GM21528 (cell line): ENCODE results near the gene CLDN14.

Experiments
- ATAC-seq: cut with Tn5 transposase; IDR thresholded peaks from one replicate; pipeline ENCODE4 v1.9.1; 2021; ENCODE audit warnings: mild to moderate bottlenecking, moderate library complexity; ENCODE audit not compliant: unreplicated experiment, low FRiP score

Gene CLDN14

DNA sequence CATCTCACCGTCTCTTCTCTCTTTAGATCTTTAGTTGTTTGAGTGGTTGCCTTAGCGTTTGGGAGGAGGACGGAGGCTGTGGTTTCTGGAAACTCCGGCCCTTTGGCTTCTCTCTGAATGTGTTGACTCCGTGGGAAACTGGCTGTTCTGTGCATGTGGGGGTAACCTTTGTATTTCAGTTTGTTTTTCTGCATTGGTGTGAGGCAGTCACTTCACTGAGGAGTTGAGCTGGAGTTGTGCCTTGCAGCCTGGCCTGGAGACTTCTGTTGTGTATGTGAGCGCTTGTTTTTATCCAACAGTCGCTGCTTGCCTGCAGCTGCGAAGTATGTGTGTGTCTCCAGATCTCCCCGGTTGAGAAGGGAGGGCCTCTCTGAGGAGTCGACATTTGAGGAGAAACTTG, 33.6 kb downstream of the CLDN14 start:
- ATAC-seq: no peak

DNA sequence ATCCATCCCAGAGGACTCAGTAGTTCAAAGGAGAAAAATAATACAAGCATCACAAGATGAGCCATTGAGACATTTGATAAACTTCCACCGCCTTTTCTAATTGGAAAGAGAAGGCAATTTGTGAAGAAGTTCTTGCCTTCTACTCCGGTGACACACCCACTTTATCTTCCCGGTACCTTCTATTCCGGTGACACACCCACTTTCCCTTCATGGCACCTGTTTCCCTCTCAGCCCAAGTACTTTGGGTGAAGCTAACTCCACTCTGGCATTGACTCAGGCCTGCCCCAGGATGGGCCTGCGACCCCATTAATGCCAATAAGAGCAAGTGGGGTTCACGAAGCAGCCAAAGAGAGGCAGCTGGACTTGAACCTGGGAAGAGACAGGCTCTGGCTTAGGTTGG, 38.2 kb downstream of the CLDN14 start:
- no peak for ATAC-seq

- ATAC-seq: no peak
Observed at GRCh38 chr21:36437745-36438128, 42.2 kb downstream of the CLDN14 start.

DNA sequence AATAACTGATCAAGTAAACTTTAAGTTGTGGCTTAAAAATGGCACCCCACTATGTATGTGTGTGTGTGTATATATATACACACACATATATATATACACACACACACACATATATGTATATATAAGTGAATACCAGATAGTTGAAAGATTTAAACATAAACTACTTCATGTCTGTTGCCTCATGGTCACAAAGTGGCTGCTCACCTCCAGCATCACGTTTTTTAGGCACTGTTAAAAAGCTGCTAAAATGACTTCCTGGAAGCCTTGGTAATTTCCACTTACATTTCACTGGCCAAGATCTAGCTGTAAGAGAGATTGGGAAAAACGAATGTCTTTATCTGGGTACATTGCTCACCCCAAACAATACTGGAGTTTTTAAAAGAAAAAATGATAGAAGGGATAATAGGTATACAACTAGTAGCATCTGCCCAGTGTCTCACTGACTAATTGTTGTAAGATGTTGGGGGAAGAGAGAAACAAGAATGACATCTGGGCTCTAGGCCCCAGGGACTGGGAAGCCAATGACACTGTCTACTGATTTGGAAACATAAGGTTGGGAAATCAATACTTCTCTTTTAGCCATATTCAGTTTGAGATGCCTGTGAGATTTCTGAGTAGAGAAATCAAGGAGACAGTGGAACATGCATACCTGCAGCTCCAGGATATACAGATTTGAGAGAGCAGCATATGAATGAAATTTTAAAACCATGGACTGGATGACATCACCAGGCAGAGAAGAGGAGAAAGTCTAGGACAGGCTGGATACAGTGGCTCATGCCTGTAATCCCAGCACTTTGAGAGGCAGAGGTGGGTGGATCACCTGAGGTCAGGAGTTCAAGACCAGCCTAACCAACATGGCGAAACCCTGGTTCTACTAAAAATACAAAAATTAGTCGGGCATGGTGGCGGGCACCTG, 42.8 kb downstream of the CLDN14 start:
- ATAC-seq: no peak

- ATAC-seq: no peak
Observed at GRCh38 chr21:36434144-36434543, 45.8 kb downstream of the CLDN14 start.

- no peak for ATAC-seq
Observed at GRCh38 chr21:36433059-36433709, 46.7 kb downstream of the CLDN14 start.

- ATAC-seq: no peak
Observed at GRCh38 chr21:36431252-36431651, 48.7 kb downstream of the CLDN14 start.

DNA sequence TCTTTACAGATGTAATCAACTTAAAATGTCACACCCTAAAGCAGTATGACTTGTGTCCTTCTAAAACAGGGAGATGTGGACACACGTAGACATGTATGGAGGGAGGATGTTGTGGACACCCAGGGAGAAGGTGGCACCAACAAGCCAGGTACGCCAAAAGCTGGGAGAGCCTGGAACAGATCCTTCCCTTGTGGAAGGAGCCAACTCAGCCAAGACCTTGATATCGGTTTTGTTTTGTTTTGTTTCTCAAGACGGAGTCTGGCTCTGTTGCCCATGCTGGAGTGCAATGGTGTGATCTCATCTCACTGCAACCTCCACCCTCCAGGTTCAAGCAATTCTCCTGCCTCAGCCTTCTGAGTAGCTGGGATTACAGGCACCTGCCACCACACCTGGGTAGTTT, 49.1 kb downstream of the CLDN14 start:
- ATAC-seq: no peak

DNA sequence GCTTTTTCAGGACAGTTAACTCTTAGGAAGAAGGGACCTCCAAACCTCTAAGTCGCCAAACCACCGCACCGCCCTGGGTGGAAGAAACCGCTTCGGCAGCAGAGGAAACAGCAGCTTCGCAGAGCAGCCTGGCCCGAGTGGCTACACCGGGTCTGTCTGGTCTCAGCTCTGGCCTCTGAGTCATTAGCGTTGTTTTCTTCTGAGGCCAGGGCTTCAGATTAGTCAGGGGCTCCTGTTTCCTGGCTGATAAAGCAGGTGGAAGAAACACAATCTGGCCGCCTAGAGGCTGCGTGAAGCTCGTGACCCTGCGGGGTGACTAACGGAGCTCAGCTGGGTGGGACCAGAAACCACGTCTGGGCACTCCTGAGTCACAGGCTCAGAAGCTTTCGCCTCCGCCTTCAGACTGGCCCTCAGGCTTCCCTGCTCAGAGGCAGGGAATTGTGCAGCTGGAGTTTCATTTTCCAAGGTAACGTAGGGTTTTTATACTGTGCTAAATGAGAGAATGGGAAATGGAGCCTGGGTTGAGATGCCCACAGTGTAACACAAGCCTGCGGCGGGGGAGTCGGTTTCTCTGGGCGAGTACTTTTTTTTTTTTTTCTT, 49.9 kb downstream of the CLDN14 start:
- ATAC-seq: no peak

DNA sequence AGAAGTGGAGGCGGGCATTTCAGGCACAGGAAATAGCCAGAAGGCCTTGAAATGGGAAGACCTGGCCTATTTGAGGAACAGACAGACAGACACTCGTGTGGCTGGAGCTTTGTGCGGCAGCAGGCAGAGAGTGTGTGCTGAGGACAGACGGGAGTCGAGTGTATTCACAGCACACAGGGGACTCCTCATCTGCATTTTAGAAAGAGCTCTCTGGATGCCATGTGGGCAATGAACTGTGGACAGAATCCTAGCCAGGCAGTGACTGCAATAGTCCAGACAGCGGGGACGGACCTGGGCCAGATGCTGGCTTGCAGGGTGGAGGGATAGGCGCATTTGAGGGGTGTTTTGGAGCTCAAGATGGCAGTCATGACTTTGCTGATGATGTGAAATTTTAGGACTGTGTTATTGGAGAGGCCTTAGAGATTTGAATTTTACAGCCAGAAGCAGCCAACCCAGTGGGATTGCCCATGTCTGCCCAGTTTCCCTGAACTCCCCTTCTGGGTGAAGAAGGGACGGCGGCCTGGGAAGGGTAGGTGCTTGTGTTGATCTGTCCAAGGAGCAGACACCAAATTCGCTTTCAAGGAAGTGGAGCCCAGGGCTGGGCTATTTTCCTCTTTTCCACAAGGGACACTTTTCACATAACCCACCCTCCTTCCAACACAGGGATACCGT, 51.0 kb downstream of the CLDN14 start:
- no peak for ATAC-seq

DNA sequence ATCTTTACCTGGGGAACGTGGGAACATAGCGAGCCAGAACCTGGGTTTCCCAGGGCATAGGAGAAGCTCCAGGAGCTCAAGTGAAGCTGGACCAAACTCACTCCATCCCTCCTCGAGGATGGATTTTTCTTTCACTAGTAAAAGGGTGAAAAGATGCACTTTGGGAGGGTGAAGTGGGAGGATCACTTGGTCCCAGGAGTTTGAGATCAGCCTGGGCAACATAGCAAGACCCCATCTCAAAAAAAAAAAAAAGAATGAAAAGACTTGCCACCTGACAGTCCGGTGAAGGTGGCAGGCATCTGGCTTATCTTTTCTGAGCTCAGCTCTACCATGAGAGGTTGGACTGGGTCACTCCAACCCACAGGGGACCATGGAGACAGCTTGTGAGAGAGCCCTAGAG, 52.4 kb downstream of the CLDN14 start:
- ATAC-seq: no peak

- no peak for ATAC-seq
Observed at GRCh38 chr21:36425286-36425685, 54.6 kb downstream of the CLDN14 start.

GRCh38 chr21:36424592-36424991, 55.3 kb downstream of the CLDN14 start:
- ATAC-seq: no peak

DNA sequence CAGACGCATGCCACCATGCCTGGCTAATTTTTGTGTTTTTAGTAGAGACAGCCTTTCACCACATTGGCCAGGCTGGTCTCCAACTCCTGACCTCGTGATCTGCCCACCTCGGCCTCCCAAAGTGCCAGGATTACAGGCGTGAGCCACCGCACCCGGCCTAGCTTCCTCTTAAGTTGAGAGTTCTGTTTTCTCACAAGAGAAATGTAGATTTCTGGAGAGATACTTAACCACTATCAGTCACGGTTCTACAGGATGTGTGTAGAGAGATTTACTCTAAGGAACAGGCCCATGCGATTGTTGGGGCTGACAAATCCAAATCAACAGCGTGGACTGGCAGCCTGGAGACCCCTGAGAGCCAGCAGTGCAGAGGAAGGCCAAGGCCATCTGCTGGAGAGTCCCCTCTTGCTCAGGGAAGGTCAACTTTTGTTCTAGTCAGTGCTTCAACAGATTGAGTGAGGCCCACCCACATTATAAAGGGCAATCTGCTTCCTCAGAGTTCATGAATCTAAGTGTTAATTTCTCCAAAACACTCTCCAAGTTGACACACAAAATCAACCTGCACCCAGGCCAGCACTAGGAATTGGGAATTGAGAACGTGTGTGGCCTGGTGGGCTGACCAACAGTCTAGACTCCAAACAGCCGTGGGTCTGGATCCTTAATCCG, 56.0 kb downstream of the CLDN14 start:
- no peak for ATAC-seq

DNA sequence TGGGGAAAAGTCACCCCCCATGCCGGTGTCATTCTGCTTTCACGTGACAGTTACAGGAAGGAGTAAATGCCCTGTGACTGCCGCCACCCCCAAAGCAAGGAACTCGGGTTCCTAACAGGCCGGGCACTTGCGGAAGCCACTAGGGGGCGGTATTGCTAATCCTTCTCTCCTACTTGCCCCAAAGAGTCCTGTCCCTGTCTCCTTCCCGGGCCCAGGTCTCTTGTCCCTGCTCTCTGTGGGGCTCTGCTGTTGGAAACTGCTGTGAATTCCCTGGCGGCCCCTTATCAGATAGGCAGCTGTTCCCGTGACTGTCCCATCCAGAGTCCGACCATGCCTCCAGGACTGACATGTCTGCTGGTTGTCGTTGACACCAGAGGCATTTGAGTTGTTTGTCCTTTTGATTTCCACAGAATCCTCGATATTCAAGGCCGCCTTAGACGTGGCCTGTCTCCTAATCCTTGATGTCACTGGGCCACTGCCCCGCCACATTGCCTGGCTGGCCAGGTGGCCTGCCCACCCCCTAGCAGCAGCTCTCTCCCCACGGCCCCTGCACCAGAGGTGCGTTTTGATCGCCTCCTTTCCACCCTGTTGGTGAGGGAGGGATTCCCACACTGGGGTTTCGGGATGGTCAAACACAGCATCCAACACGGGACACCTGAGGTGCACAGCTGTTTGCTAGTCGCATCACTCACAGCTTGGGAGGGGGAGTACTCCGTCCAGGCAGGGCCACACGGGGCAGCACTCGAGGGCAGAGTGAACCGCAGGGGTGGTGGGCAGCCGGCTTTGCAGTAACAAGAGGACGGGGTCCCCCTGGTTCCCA, 57.4 kb downstream of the CLDN14 start:
- no peak for ATAC-seq

DNA sequence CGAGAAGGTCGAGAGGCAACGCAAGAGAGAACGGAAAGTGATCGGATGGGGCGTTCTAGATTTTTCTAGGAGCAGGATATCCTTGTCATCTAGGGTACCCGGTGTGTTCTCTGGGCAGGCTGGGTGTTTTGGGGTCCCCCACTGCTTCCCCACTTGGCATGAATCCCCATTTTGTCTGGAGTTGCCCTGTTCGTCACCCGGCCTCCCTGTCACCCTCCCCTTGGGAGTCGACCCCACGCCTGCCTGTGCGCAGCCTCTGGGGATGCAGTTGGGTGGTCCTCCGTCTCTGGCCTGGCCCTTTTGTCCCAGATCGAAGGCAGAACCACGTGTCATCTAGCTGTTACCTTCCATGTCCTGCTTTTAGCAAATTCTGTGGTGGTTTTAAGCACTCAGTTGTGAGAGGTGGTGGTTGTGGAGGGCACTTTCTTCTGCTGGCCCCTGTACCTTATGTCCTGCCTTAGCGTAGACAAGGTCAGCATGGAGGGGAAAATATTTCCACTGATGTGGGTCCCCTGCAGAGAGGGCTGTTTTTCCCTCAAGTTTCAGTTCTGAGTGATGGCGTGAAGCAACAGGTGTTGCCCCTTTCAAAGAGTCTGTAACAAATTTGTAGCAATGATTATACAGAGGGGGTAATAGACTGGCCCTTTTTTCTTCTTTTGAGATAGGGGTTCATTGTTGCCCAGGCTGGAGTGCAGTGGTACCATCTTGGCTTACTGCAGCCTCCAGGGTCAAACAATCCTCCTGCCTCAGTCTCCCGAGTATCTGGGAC, 59.2 kb downstream of the CLDN14 start:
- ATAC-seq: no peak

GRCh38 chr21:36419996-36420395, 59.9 kb downstream of the CLDN14 start:
- ATAC-seq: no peak

- no peak for ATAC-seq
Observed at GRCh38 chr21:36419241-36419640, 60.7 kb downstream of the CLDN14 start.

GRCh38 chr21:36415375-36415774, 64.5 kb downstream of the CLDN14 start:
- no peak for ATAC-seq
